Mesothelial cell of epicardium (in vitro differentiated cells): ENCODE results near the gene DCT. TPM values are rescaled to one million over a fixed set of nuclear protein-coding genes. Genes with fewer than 3 reads are reported as not detected.

Experiments used
- total RNA-seq: library from RNA; stranded (reverse); gene quantifications from 3 replicates; pipeline ENCODE4 v1.2.1, GENCODE V29; 2021

DCT gene
- total RNA-seq, 1 donor from 2014 or later = 0.04 TPM

Other genes starting within 250 kb of the DCT start
- 9.1 to 9.8 TPM (median 9.2 TPM) in 3 replicates for gene TGDS, start 116.5 kb upstream of the DCT start, total RNA-seq
- 6.5 to 6.8 TPM (median 6.5 TPM) in 3 replicates for gene GPR180, start 122.2 kb upstream of the DCT start, total RNA-seq
- gene SOX21, start 232.9 kb upstream of the DCT start, total RNA-seq = not detected in 3 replicates